Muscle of arm (tissue), 14 donors: Measurements from ENCODE around the gene NXPE1. TPM values are rescaled to one million over a fixed set of nuclear protein-coding genes. Genes with fewer than 3 reads are reported as not detected.
"Not testable (repeated sequence)": the region's sequence is repeated elsewhere in the genome, so short reads cannot be mapped to it uniquely, and the experiment has no call there.

ENCODE experiments used
- DNase-seq: peaks from one replicate; pipeline ENCODE4 v3.0.0-alpha.2; 2013
- long read RNA-seq, 11 donors: transcript quantifications; one replicate each; lab custom pipeline, GENCODE V29; 2026
- polyA plus RNA-seq, 12 donors: library from polyadenylated mRNA; unstranded; fragments of 120-200 nt; gene quantifications; one replicate each; pipeline ENCODE4 v1.2.1, GENCODE V29; 2013; ENCODE audit not compliant: insufficient read length in 12 of 12

NXPE1 gene
- polyA plus RNA-seq = 1 to 10 TPM in 1 of 12 donors, under 1 TPM in 1, not detected in 10; 0.12 to 8.8 TPM
- long read RNA-seq, donor 1, partial matches to known transcripts = 12 of 16 reads
- long read RNA-seq, donor 1, other reads (novel, unspliced or antisense) = 0 of 16 reads
- long read RNA-seq, donor 2 = 0 reads
- long read RNA-seq, donor 3 = 0 reads
- long read RNA-seq, donor 4 = 0 reads
- long read RNA-seq, donor 5 = 0 reads
- long read RNA-seq, donor 6 = 0 reads
- long read RNA-seq, donor 7 = 0 reads
- long read RNA-seq, donor 8 = 0 reads
- long read RNA-seq, donor 9 = 0 reads
- long read RNA-seq, donor 10 = 0 reads
- long read RNA-seq, donor 11 = 0 reads

GRCh38 chr11:114559425-114560310 is at the start of gene NXPE1:
Gene NXPE1 (minus strand): TSS chr11:114559881. CDS start chr11:114551201, 8,680 bp downstream.
- no peak for DNase-seq

GRCh38 chr11:114609429-114609828 is 49.7 kb upstream of the NXPE1 start:
- DNase-seq = no peak

- not testable (repeated sequence) for DNase-seq
These were observed 48.9 kb upstream of the NXPE1 start for GRCh38 chr11:114608605-114609004.

GRCh38 chr11:114607753-114608459 is 48.2 kb upstream of the NXPE1 start:
- DNase-seq = no peak

GRCh38 chr11:114606802-114607075 is 47.1 kb upstream of the NXPE1 start:
- DNase-seq = not testable (repeated sequence)

- DNase-seq = no peak
These were observed 46.5 kb upstream of the NXPE1 start for GRCh38 chr11:114606003-114606801.

GRCh38 chr11:114605370-114605769 is 45.7 kb upstream of the NXPE1 start:
- DNase-seq = no peak

- DNase-seq = no peak
These were observed 45.2 kb upstream of the NXPE1 start for GRCh38 chr11:114604886-114605285.

- no peak for DNase-seq
These were observed 44.6 kb upstream of the NXPE1 start for GRCh38 chr11:114604179-114604813.

GRCh38 chr11:114603151-114603550 is 43.5 kb upstream of the NXPE1 start:
- DNase-seq = not testable (repeated sequence)

GRCh38 chr11:114598461-114598860 is 38.8 kb upstream of the NXPE1 start:
- DNase-seq = no peak

- DNase-seq = no peak
These were observed 36.7 kb upstream of the NXPE1 start for GRCh38 chr11:114596175-114596919.

- no peak for DNase-seq
These were observed 35.9 kb upstream of the NXPE1 start, which contains the start of gene NXPE4 for GRCh38 chr11:114595571-114595970. Gene NXPE4 (minus strand): TSS chr11:114595786. CDS start chr11:114594759, 1,027 bp downstream.

- no peak for DNase-seq
These were observed 35.0 kb upstream of the NXPE1 start for GRCh38 chr11:114594703-114595102.

GRCh38 chr11:114587398-114587953 is 27.8 kb upstream of the NXPE1 start:
- no peak for DNase-seq

GRCh38 chr11:114586797-114587196 is 27.1 kb upstream of the NXPE1 start:
- no peak for DNase-seq

GRCh38 chr11:114571712-114572111 is 12.0 kb upstream of the NXPE1 start:
- no peak for DNase-seq

- no peak for DNase-seq
These were observed 10.1 kb upstream of the NXPE1 start for GRCh38 chr11:114569801-114570200.

GRCh38 chr11:114566276-114566675 is 6.6 kb upstream of the NXPE1 start:
- no peak for DNase-seq

- peak; percentile 59 for DNase-seq
These were observed 5.2 kb upstream of the NXPE1 start for GRCh38 chr11:114564831-114565230.
